GM12878 (cell line): ENCODE measurements around the gene NPPB. TPM values are rescaled to one million over a fixed set of nuclear protein-coding genes. Genes with fewer than 3 reads are reported as not detected.

Experiments used
- ATAC-seq: fragments of 200-7000 bp; cut with Tn5 transposase; 3 replicates; pipeline ENCODE4 v1.9.1; 2020; ENCODE audit warnings: mild to moderate bottlenecking, moderate library complexity
- BruUV-seq: library from RNA; stranded (reverse); fragments of 400-500 nt; replicated peaks from 2 replicates; lab custom pipeline; 2021; lab: Mats Ljungman, UMichigan
- CTCF ChIA-PET: fragments of 300-600 bp; sonication (Branson Sonifier 250); formaldehyde crosslinking; extraction: SDS; loops from one replicate; lab custom pipeline; 2021; ENCODE audit warnings: inconsistent platforms; lab: Yijun Ruan, JAX
- POLR2A ChIA-PET: fragments of 350-600 bp; formaldehyde crosslinking; extraction: SDS; loops from one replicate; lab custom pipeline; 2021; ENCODE audit warnings: inconsistent platforms; lab: Charles Lee
- RAD21 ChIA-PET: fragments of 300-600 bp; sonication (Branson Sonifier 250); formaldehyde crosslinking; loops from one replicate; lab custom pipeline; 2023; ENCODE audit warnings: antibody characterized with exemption; ENCODE audit not compliant: unreplicated experiment; lab: Charles Lee
- SMC1A ChIA-PET: fragments of 300-600 bp; sonication (Branson Sonifier 250); formaldehyde crosslinking; loops from one replicate; lab custom pipeline; 2023; ENCODE audit not compliant: unreplicated experiment, uncharacterized antibody; lab: Charles Lee
- DNase-seq: peaks from one replicate; pipeline ENCODE4 v3.0.0-alpha.2; 2011; ENCODE audit warnings: low read depth, low spot score
- FAIRE-seq: peaks from 3 replicates; lab custom pipeline; 2011; peaks lifted over from hg19 to GRCh38; lab: Jason Lieb, UNC
- H2AFZ ChIP-seq: 2 replicates; pipeline ENCODE4 v1.6.0; 2011; ENCODE audit warnings: low read depth, low read length, control low read depth; ENCODE audit not compliant: control insufficient read depth
- H3K27ac ChIP-seq: 2 replicates; pipeline ENCODE4 v1.5.1; 2011; ENCODE audit warnings: control low read depth; ENCODE audit not compliant: control insufficient read depth, insufficient read depth
- H3K27me3 ChIP-seq, 2 experiments: replicated peaks in 1 of 2; 2 replicates each; pipeline versions ENCODE4 v1.6.0 to v1.6.1; 2011; ENCODE audit warnings: low read length in 1 of 2; ENCODE audit not compliant: control insufficient read depth in 2 of 2, insufficient read depth in 2 of 2
- H3K36me3 ChIP-seq, 2 experiments: 2 replicates each; pipeline ENCODE4 v1.5.1; 2011; ENCODE audit warnings: low read length in 1 of 2; ENCODE audit not compliant: control insufficient read depth in 2 of 2, insufficient read depth in 2 of 2
- H3K4me1 ChIP-seq: 2 replicates; pipeline ENCODE4 v1.6.1; 2011; ENCODE audit warnings: mild to moderate bottlenecking, low read length, moderate library complexity, mixed read lengths; ENCODE audit not compliant: control insufficient read depth, insufficient read depth
- H3K4me2 ChIP-seq: 2 replicates; pipeline ENCODE4 v1.6.0; 2011; ENCODE audit warnings: control low read depth; ENCODE audit not compliant: control insufficient read depth, insufficient read depth
- H3K4me3 ChIP-seq: fragments of 200-600 bp; sonication (generic); 2 replicates; pipeline ENCODE4 v1.5.1; 2016
- H3K79me2 ChIP-seq: 2 replicates; pipeline ENCODE4 v1.6.0; 2011; ENCODE audit warnings: low read length; ENCODE audit not compliant: control insufficient read depth, insufficient read depth
- H3K9ac ChIP-seq: 2 replicates; pipeline ENCODE4 v1.8.0; 2011; ENCODE audit warnings: low read length, control low read depth, mixed read lengths; ENCODE audit not compliant: control insufficient read depth, insufficient read depth
- H3K9me3 ChIP-seq: replicated peaks from 3 replicates; pipeline ENCODE4 v1.5.1; 2011; ENCODE audit warnings: mild to moderate bottlenecking, low read length; ENCODE audit not compliant: control insufficient read depth, insufficient read depth
- H4K20me1 ChIP-seq: 2 replicates; pipeline ENCODE4 v1.6.0; 2011; ENCODE audit not compliant: control insufficient read depth, insufficient read depth
- BMI1 ChIP-seq: fragments of 450-650 bp; IDR thresholded peaks from 2 replicates; pipeline ENCODE4 v1.6.1; 2016; ENCODE audit warnings: mild to moderate bottlenecking, moderate library complexity, borderline replicate concordance
- CEBPB ChIP-seq, 2 experiments: fragments of 150-350 bp in 1 of 2; IDR thresholded peaks; 2 replicates each; pipeline ENCODE4 v1.6.1; 2012 to 2014; ENCODE audit warnings: low read depth in 2 of 2, low read length in 2 of 2, borderline replicate concordance in 1 of 2, inconsistent platforms in 1 of 2
- CHD2 ChIP-seq: IDR thresholded peaks from 2 replicates; pipeline ENCODE4 v1.6.1; 2011; ENCODE audit warnings: low read depth, low read length, improper control_type of control experiment, borderline replicate concordance
- EED ChIP-seq: sonication (generic); IDR thresholded peaks from 2 replicates; pipeline ENCODE4 v1.6.1; 2016; ENCODE audit warnings: antibody characterized with exemption, low read depth
- HSF1 ChIP-seq: fragments of 150-350 bp; IDR thresholded peaks from 2 replicates; pipeline ENCODE4 v1.6.1; 2014; ENCODE audit warnings: mild to moderate bottlenecking, low read depth, low read length
- IKZF2 ChIP-seq, 2 experiments: fragments of 450-650 bp; IDR thresholded peaks; 2 replicates each; pipeline ENCODE4 v1.6.1; 2017; ENCODE audit warnings: mild to moderate bottlenecking in 2 of 2, moderate library complexity in 2 of 2
- KDM1A ChIP-seq: fragments of 200-600 bp; sonication (generic); IDR thresholded peaks from 2 replicates; pipeline ENCODE4 v1.6.1; 2016; ENCODE audit warnings: borderline replicate concordance
- MXI1 ChIP-seq: fragments of 150-350 bp; IDR thresholded peaks from 2 replicates; pipeline ENCODE4 v1.6.1; 2011; ENCODE audit warnings: low read depth, mild to moderate bottlenecking, inconsistent platforms, low read length, improper control_type of control experiment
- NFIC ChIP-seq: IDR thresholded peaks from 2 replicates; pipeline ENCODE4 v1.6.1; 2012; ENCODE audit warnings: low read depth, mild to moderate bottlenecking, inconsistent platforms, low read length, moderate library complexity
- PRDM15 ChIP-seq: fragments of 450-650 bp; formaldehyde crosslinking; IDR thresholded peaks from 2 replicates; pipeline ENCODE4 v1.4.0; 2020; ENCODE audit warnings: mild to moderate bottlenecking, moderate library complexity
- RFX5 ChIP-seq: IDR thresholded peaks from 2 replicates; pipeline ENCODE4 v1.6.1; 2011; ENCODE audit warnings: low read depth, low read length, improper control_type of control experiment
- SIN3A ChIP-seq: IDR thresholded peaks from 2 replicates; pipeline ENCODE4 v1.6.1; 2012; ENCODE audit warnings: low read depth, low read length, improper control_type of control experiment
- TAF1 ChIP-seq: IDR thresholded peaks from 2 replicates; pipeline ENCODE4 v1.6.1; 2011; ENCODE audit warnings: mild to moderate bottlenecking, low read depth, low read length, borderline replicate concordance
- TCF12 ChIP-seq: IDR thresholded peaks from 2 replicates; pipeline ENCODE4 v1.6.1; 2011; ENCODE audit warnings: low read depth, mild to moderate bottlenecking, low read length
- ZBTB33 ChIP-seq: fragments of 450-650 bp; IDR thresholded peaks from 2 replicates; pipeline ENCODE4 v1.6.1; 2017; ENCODE audit warnings: mild to moderate bottlenecking
- ZSCAN29 ChIP-seq: fragments of 450-650 bp; IDR thresholded peaks from 2 replicates; pipeline ENCODE4 v1.6.1; 2017; ENCODE audit warnings: mild to moderate bottlenecking, moderate library complexity
- WGBS: methylation state at CpG from one replicate; pipeline ENCODE4 v1.1.6; 2016; ENCODE audit warnings: low lambda C conversion rate; ENCODE audit not compliant: insufficient replicate concordance, insufficient coverage; ENCODE audit errors: missing lambda C conversion rate; 5-methylcytosine and 5-hydroxymethylcytosine counted together
- in situ Hi-C: fragments of 300-500 bp; cut with MboI; formaldehyde crosslinking; loops from 9 replicates; pipeline ENCODE4 v1.14.3; 2018; ENCODE audit warnings: mixed read lengths
- intact Hi-C: fragments of 100-400 bp; cut with micrococcal nuclease; formaldehyde crosslinking; loops from one replicate; pipeline ENCODE4 v1.14.2; 2022; ENCODE audit not compliant: unreplicated experiment
- polyA plus RNA-seq, 11 experiments: library from polyadenylated mRNA; depleted of rRNA in 4 of 11; unstranded in 6 of 11; stranded (reverse) in 5 of 11; fragments of >200 nt; fragmentation: Nextera tagmentation in 4 of 11; fragmentation: Illumina TruSeq in 1 of 11; extraction: Ambion mirVana in 4 of 11; extraction: Trizol in 1 of 11; gene quantifications; 1 replicate in 1 of 11; 2 replicates in 10 of 11; pipeline versions ENCODE4 v1.2.1 to v1.2.3, GENCODE V29; 2011 to 2016; ENCODE audit warnings: inconsistent platforms in 2 of 11, missing spikeins in 2 of 11, low read depth in 1 of 11
- total RNA-seq, 4 experiments: library from RNA; depleted of rRNA in 3 of 4; stranded (reverse); fragments of >200 nt in 3 of 4; fragmentation: Illumina TruSeq in 1 of 4; extraction: Trizol in 1 of 4; gene quantifications; 2 replicates each; pipeline versions ENCODE4 v1.2.1 to v1.2.3, GENCODE V29; 2013 to 2021

The NPPB gene
- total and polyA plus RNA-seq, 10 of the 15 experiments (the other 5 are each of a cell fraction or from before 2014, with no cell fraction given), result not detected

- WGBS, result 38% methylated on average over 13 of the region's 13 CpGs
- DNase-seq (no peak), FAIRE-seq (no peak), ATAC-seq (no peak)
- no peaks in the 10 kb centered on the region for H4K20me1 ChIP-seq
- H3K36me3 ChIP-seq, result no peaks in the 10 kb centered on the region
- RAD21 ChIA-PET, result no interaction called here
- no peaks in the 10 kb centered on the region for H3K9me3 ChIP-seq
- CTCF ChIA-PET, result interaction anchor here (1.5 kb wide), 1 partner anchor 30 kb away, joined by 4 read pairs; no protein-coding TSS in a partner anchor
- H3K4me1 ChIP-seq, result no peaks in the 10 kb centered on the region
- intact Hi-C loops, result no loop called here
- POLR2A ChIA-PET, result interaction anchor here (0.7 kb wide), 1 partner anchor 70 kb away, joined by 5 read pairs; no protein-coding TSS in a partner anchor
- H3K79me2 ChIP-seq, result no peaks in the 10 kb centered on the region
- in situ Hi-C loops, result no loop called here
- H3K9ac ChIP-seq, result no peak overlapping the region
- SMC1A ChIA-PET, result interaction anchor here (0.8 kb wide), 1 partner anchor 24 kb away, joined by 3 read pairs; no protein-coding TSS in a partner anchor
- H3K4me2 ChIP-seq, result no peak overlapping the region
- no peak overlapping the region for H2AFZ ChIP-seq
- BruUV-seq, result no TSS peak
- TF ChIP-seq IKZF2 (IDR thresholded peaks at IDR 0.05) (no peak), KDM1A (no peak), SIN3A (no peak), MXI1 (no peak), TCF12 (no peak), RFX5 (no peak), NFIC (no peak), ZBTB33 (no peak), CHD2 (no peak), TAF1 (no peak), HSF1 (no peak), CEBPB (IDR thresholded peaks at IDR 0.05; ENCODE audit: borderline replicate concordance in 1 of 2, low read depth in 2 of 2, low read length in 2 of 2) (no peak), BMI1 (no peak), ZSCAN29 (no peak), EED (no peak), PRDM15 (CRISPR knock-in tag) (no peak)
- no peak overlapping the region for H3K27ac ChIP-seq
- peaks cover 0 to 1% of the 10 kb centered on the region in 2 experiments; a peak in 1 of 4 replicates for H3K27me3 ChIP-seq
- H3K4me3 ChIP-seq, result no peak overlapping the region
Measured at GRCh38 chr1:11868331-11868980, 9.7 kb upstream of the NPPB start.
